ENCODE measurements around the gene CDH13. TPM values are rescaled to one million over a fixed set of nuclear protein-coding genes. Genes with fewer than 3 reads are reported as not detected.

Gene CDH13
- total and polyA plus RNA-seq, 2 donors (not counting 1 experiment from before 2014, with no cell fraction given): 27.6 to 96.7 TPM

DNA sequence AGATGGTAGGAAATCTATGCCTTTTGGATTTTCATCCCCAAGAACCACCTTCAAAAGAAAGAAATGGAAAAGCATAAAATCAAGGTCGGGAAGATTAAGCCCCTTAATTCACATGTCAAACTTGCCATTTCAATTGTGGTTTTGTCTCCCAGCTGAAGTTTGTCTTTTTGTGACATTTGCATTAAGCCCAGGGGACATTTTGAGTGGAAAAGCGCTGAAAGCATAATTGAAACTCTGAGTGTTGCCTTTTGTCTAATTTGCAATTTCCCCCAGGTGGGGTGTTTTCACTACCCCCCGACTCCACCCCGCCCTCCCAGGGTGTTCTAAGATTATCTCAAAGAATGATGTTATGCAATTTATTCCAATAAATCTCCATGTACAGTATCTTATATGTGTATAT lies 396.2 kb downstream of the CDH13 start:
- H3K4me3 ChIP-seq (replicated peaks in 1 of 4; ENCODE audit: control extremely low read depth in 1 of 4, insufficient read depth in 1 of 4, low read depth in 3 of 4, low read length in 4 of 4): no peak overlapping the region
- no peak overlapping the region for H3K9ac ChIP-seq (ENCODE audit: insufficient read depth, low read length)
- H3K79me2 ChIP-seq (ENCODE audit: control insufficient read depth, insufficient read depth, low read length): no peaks in the 10 kb centered on the region
- no peaks in the 10 kb centered on the region for H4K20me1 ChIP-seq (ENCODE audit: control insufficient read depth, extremely low read depth, insufficient read depth, low read length)
- H3K36me3 ChIP-seq (ENCODE audit: control insufficient read depth, insufficient read depth, low read length): no peaks in the 10 kb centered on the region
- TF ChIP-seq, protein P1, sequence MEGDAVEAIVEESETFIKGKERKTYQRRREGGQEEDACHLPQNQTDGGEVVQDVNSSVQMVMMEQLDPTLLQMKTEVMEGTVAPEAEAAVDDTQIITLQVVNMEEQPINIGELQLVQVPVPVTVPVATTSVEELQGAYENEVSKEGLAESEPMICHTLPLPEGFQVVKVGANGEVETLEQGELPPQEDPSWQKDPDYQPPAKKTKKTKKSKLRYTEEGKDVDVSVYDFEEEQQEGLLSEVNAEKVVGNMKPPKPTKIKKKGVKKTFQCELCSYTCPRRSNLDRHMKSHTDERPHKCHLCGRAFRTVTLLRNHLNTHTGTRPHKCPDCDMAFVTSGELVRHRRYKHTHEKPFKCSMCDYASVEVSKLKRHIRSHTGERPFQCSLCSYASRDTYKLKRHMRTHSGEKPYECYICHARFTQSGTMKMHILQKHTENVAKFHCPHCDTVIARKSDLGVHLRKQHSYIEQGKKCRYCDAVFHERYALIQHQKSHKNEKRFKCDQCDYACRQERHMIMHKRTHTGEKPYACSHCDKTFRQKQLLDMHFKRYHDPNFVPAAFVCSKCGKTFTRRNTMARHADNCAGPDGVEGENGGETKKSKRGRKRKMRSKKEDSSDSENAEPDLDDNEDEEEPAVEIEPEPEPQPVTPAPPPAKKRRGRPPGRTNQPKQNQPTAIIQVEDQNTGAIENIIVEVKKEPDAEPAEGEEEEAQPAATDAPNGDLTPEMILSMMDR (conservative IDR thresholded peaks at IDR 0.05 in 1 of 2, IDR thresholded peaks at IDR 0.05 in 1 of 2; ENCODE audit: low read depth in 1 of 2, low read length in 2 of 2): no peak
- TF ChIP-seq EZH2 (IDR thresholded peaks at IDR 0.05; ENCODE audit: low read length, missing control alignments): no peak
- no peaks in the 10 kb centered on the region for H3K4me1 ChIP-seq (ENCODE audit: control insufficient read depth, extremely low read depth, insufficient read depth, low read length)
- no peak overlapping the region for H3K4me2 ChIP-seq (ENCODE audit: extremely low read depth, insufficient read depth, low read length)
- H3K9me3 ChIP-seq (ENCODE audit: control insufficient read depth, insufficient read depth, low read depth, low read length): no peaks in the 10 kb centered on the region
- H2AFZ ChIP-seq (ENCODE audit: low read length): no peak overlapping the region
- no peak for DNase-seq (ENCODE audit: low read depth in 2 of 2)
- no peaks in the 10 kb centered on the region for H3K27me3 ChIP-seq (ENCODE audit: control insufficient read depth, insufficient read depth, low read length)
- H3K27ac ChIP-seq (ENCODE audit: insufficient read depth, low read length): no peak overlapping the region

DNA sequence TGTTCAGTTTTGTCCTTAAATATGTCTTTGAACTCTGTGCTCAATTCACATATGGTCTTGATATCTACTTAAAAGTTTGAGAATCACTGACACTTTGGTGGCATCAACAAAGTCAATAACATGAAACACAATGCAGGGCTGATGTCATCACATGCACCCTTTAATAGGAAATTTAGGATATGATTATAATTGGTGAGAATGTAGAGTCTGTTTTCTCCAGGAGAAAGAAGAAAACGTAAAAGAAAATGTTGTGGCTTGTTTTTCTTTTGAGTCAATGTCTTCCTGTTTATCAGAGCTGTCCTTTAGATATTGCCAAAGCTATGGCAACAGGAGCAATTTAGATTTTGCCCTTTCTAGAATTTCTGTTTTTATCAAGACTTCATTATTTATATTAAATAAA lies 396.9 kb downstream of the CDH13 start:
- no peaks in the 10 kb centered on the region for H3K4me1 ChIP-seq (ENCODE audit: control insufficient read depth, extremely low read depth, insufficient read depth, low read length)
- no peaks in the 10 kb centered on the region for H3K79me2 ChIP-seq (ENCODE audit: control insufficient read depth, insufficient read depth, low read length)
- no peak for DNase-seq (ENCODE audit: low read depth in 2 of 2)
- H3K36me3 ChIP-seq (ENCODE audit: control insufficient read depth, insufficient read depth, low read length): no peaks in the 10 kb centered on the region
- H3K27ac ChIP-seq (ENCODE audit: insufficient read depth, low read length): no peak overlapping the region
- no peak overlapping the region for H3K4me2 ChIP-seq (ENCODE audit: extremely low read depth, insufficient read depth, low read length)
- H3K9ac ChIP-seq (ENCODE audit: insufficient read depth, low read length): no peak overlapping the region
- no peaks in the 10 kb centered on the region for H3K27me3 ChIP-seq (ENCODE audit: control insufficient read depth, insufficient read depth, low read length)
- H2AFZ ChIP-seq (ENCODE audit: low read length): no peak overlapping the region
- H3K9me3 ChIP-seq (ENCODE audit: control insufficient read depth, insufficient read depth, low read depth, low read length): no peaks in the 10 kb centered on the region
- no peaks in the 10 kb centered on the region for H4K20me1 ChIP-seq (ENCODE audit: control insufficient read depth, extremely low read depth, insufficient read depth, low read length)
- no peak overlapping the region for H3K4me3 ChIP-seq (replicated peaks in 1 of 4; ENCODE audit: control extremely low read depth in 1 of 4, insufficient read depth in 1 of 4, low read depth in 3 of 4, low read length in 4 of 4)
- TF ChIP-seq, protein P1 (conservative IDR thresholded peaks at IDR 0.05 in 1 of 2, IDR thresholded peaks at IDR 0.05 in 1 of 2; ENCODE audit: low read depth in 1 of 2, low read length in 2 of 2): no peak
- no peak for TF ChIP-seq EZH2 (IDR thresholded peaks at IDR 0.05; ENCODE audit: low read length, missing control alignments)

DNA sequence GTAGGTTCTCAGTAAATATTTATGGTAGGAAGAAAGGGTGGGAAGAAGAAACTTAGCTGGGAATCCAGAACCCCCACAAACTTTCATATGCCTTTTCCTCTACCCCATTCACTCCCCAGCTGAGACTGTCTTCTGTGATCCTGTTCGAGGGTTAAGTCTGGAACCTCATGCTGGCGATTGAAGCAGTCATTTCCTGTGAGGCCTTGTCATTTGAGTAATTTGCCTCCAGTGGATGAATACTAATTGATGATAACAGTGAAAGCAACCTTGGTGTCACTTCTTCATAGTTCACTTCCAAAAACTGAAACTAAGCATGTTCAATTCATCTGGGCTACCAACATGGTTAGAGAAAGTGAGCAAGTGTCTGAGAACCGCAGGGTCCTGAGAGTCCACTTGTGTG lies 401.2 kb downstream of the CDH13 start:
- Histone ChIP-seq H3K27me3 (ENCODE audit: control insufficient read depth, insufficient read depth, low read length) (no peaks in the 10 kb centered on the region), H3K4me1 (ENCODE audit: control insufficient read depth, extremely low read depth, insufficient read depth, low read length) (no peaks in the 10 kb centered on the region), H3K4me3 (replicated peaks in 1 of 4; ENCODE audit: control extremely low read depth in 1 of 4, insufficient read depth in 1 of 4, low read depth in 3 of 4, low read length in 4 of 4) (no peak overlapping the region), H3K79me2 (ENCODE audit: control insufficient read depth, insufficient read depth, low read length) (no peaks in the 10 kb centered on the region), H4K20me1 (ENCODE audit: control insufficient read depth, extremely low read depth, insufficient read depth, low read length) (no peaks in the 10 kb centered on the region), H3K4me2 (ENCODE audit: extremely low read depth, insufficient read depth, low read length) (no peak overlapping the region), H3K36me3 (ENCODE audit: control insufficient read depth, insufficient read depth, low read length) (no peaks in the 10 kb centered on the region), H3K27ac (ENCODE audit: insufficient read depth, low read length) (no peak overlapping the region), H3K9ac (ENCODE audit: insufficient read depth, low read length) (no peak overlapping the region), H2AFZ (ENCODE audit: low read length) (no peak overlapping the region), H3K9me3 (ENCODE audit: control insufficient read depth, insufficient read depth, low read depth, low read length) (no peaks in the 10 kb centered on the region)
- TF ChIP-seq, protein P1 (conservative IDR thresholded peaks at IDR 0.05 in 1 of 2, IDR thresholded peaks at IDR 0.05 in 1 of 2; ENCODE audit: low read depth in 1 of 2, low read length in 2 of 2): no peak
- TF ChIP-seq EZH2 (IDR thresholded peaks at IDR 0.05; ENCODE audit: low read length, missing control alignments): no peak
- DNase-seq (ENCODE audit: low read depth in 2 of 2): no peak

All from fibroblast of lung (primary cell).